Measurements from ENCODE around the gene CCDC71. TPM values are rescaled to one million over a fixed set of nuclear protein-coding genes. Genes with fewer than 3 reads are reported as not detected.

The CCDC71 gene
- total RNA-seq, 1 donor from 2014 or later = 29.8 TPM

- Mint-ChIP-seq H3K36me3 (ENCODE audit: insufficient read depth) (peaks cover 1% of the 10 kb centered on the region), H3K4me3 (ENCODE audit: low read depth) (no peak overlapping the region), H3K4me1 (ENCODE audit: low read depth) (peaks cover 12% of the 10 kb centered on the region), H3K27ac (no peak overlapping the region), H3K27me3 (no peaks in the 10 kb centered on the region), H3K9me3 (ENCODE audit: low read depth) (no peaks in the 10 kb centered on the region)
- no peak for TF ChIP-seq CTCF (IDR thresholded peaks at IDR 0.05; ENCODE audit: unreplicated experiment)
- no peak for DNase-seq (ENCODE audit: low spot score, unreplicated experiment)
These were observed 4.2 kb downstream of the CCDC71 start for GRCh38 chr3:49161808-49162530.

GRCh38 chr3:49161197-49161596 lies 4.9 kb downstream of the CCDC71 start:
- Mint-ChIP-seq H3K9me3 (ENCODE audit: low read depth) (no peaks in the 10 kb centered on the region), H3K36me3 (ENCODE audit: insufficient read depth) (peaks cover 1% of the 10 kb centered on the region), H3K4me1 (ENCODE audit: low read depth) (peaks cover 12% of the 10 kb centered on the region), H3K27ac (no peak overlapping the region), H3K4me3 (ENCODE audit: low read depth) (no peak overlapping the region), H3K27me3 (no peaks in the 10 kb centered on the region)
- no peak for TF ChIP-seq CTCF (IDR thresholded peaks at IDR 0.05; ENCODE audit: unreplicated experiment)
- no peak for DNase-seq (ENCODE audit: low spot score, unreplicated experiment)

- Mint-ChIP-seq H3K4me3 (ENCODE audit: low read depth) (no peak overlapping the region), H3K27me3 (no peaks in the 10 kb centered on the region), H3K27ac (peak overlapping the region; percentile 56), H3K4me1 (ENCODE audit: low read depth) (peaks cover 4% of the 10 kb centered on the region), H3K36me3 (ENCODE audit: insufficient read depth) (no peaks in the 10 kb centered on the region), H3K9me3 (ENCODE audit: low read depth) (no peaks in the 10 kb centered on the region)
- no peak for DNase-seq (ENCODE audit: low spot score, unreplicated experiment)
- no peak for TF ChIP-seq CTCF (IDR thresholded peaks at IDR 0.05; ENCODE audit: unreplicated experiment)
These were observed 7.3 kb downstream of the CCDC71 start for GRCh38 chr3:49158792-49159191.

GRCh38 chr3:49158103-49158709 lies 7.9 kb downstream of the CCDC71 start:
- H3K9me3 Mint-ChIP-seq (ENCODE audit: low read depth) = no peaks in the 10 kb centered on the region
- H3K27me3 Mint-ChIP-seq = no peaks in the 10 kb centered on the region
- H3K4me1 Mint-ChIP-seq (ENCODE audit: low read depth) = peaks cover 4% of the 10 kb centered on the region
- no peak overlapping the region for H3K27ac Mint-ChIP-seq
- TF ChIP-seq CTCF (IDR thresholded peaks at IDR 0.05; ENCODE audit: unreplicated experiment) = peak; percentile 55
- no peak for DNase-seq (ENCODE audit: low spot score, unreplicated experiment)
- H3K36me3 Mint-ChIP-seq (ENCODE audit: insufficient read depth) = no peaks in the 10 kb centered on the region
- no peak overlapping the region for H3K4me3 Mint-ChIP-seq (ENCODE audit: low read depth)

- Mint-ChIP-seq H3K4me1 (ENCODE audit: low read depth) (peaks cover 4% of the 10 kb centered on the region), H3K4me3 (ENCODE audit: low read depth) (no peak overlapping the region)
These were observed 8.8 kb downstream of the CCDC71 start for GRCh38 chr3:49157289-49157688.

More at GRCh38 chr3:49157289-49157688, 8.8 kb downstream of the CCDC71 start:
- TF ChIP-seq CTCF (IDR thresholded peaks at IDR 0.05; ENCODE audit: unreplicated experiment) = no peak
- Mint-ChIP-seq H3K27me3 (no peaks in the 10 kb centered on the region), H3K27ac (no peak overlapping the region), H3K9me3 (ENCODE audit: low read depth) (no peaks in the 10 kb centered on the region), H3K36me3 (ENCODE audit: insufficient read depth) (no peaks in the 10 kb centered on the region)
- no peak for DNase-seq (ENCODE audit: low spot score, unreplicated experiment)

Measured in progenitor cell of endocrine pancreas (in vitro differentiated cells).